Testis (tissue), 3 donors: Measurements from ENCODE around the gene CFAP20. TPM values are rescaled to one million over a fixed set of nuclear protein-coding genes. Genes with fewer than 3 reads are reported as not detected.

Experiments
- DNase-seq: peaks from one replicate; pipeline ENCODE4 v3.0.0-alpha.2; 2019
- H3K27ac ChIP-seq, 2 donors: fragments of 200-600 bp; sonication (generic); one replicate each; pipeline ENCODE4 v1.5.1; 2019
- H3K27me3 ChIP-seq: fragments of 200-600 bp; sonication (generic); one replicate; pipeline ENCODE4 v1.5.1; 2019
- H3K36me3 ChIP-seq: fragments of 200-600 bp; sonication (generic); one replicate; pipeline ENCODE4 v1.5.1; 2017; ENCODE audit warnings: low read depth; ENCODE audit errors: missing control alignments
- H3K4me1 ChIP-seq: fragments of 200-600 bp; sonication (generic); one replicate; pipeline ENCODE4 v1.5.1; 2019
- H3K4me3 ChIP-seq, 2 donors: fragments of 200-600 bp; sonication (generic); one replicate each; pipeline ENCODE4 v1.5.1; 2017 to 2019
- H3K9me3 ChIP-seq: fragments of 200-600 bp; sonication (generic); one replicate; pipeline ENCODE4 v1.5.1; 2017
- CTCF ChIP-seq, 3 experiments: fragments of 450-650 bp in 2 of 3; fragments of 200-600 bp in 1 of 3; sonication (generic) in 1 of 3; IDR thresholded peaks; one replicate each; pipeline ENCODE4 v1.5.1; 2016 to 2019; ENCODE audit warnings: antibody characterized with exemption in 3 of 3, mild to moderate bottlenecking in 2 of 3, moderate library complexity in 1 of 3
- POLR2A ChIP-seq: fragments of 450-650 bp; IDR thresholded peaks from one replicate; pipeline ENCODE4 v1.6.1; 2017; ENCODE audit warnings: antibody characterized with exemption, mild to moderate bottlenecking, moderate library complexity
- WGBS, 2 donors: methylation state at CpG; one replicate each; pipeline ENCODE4 v1.1.5; 2018; 5-methylcytosine and 5-hydroxymethylcytosine counted together
- intact Hi-C: fragments of 100-400 bp; cut with DNase I; formaldehyde crosslinking; loops from one replicate; pipeline ENCODE4 v1.15.1; 2023; ENCODE audit warnings: low total_unique reads
- polyA plus RNA-seq: library from polyadenylated mRNA; stranded (reverse); fragments of 350-450 nt; fragmentation: Illumina TruSeq; extraction: RNeasy Lipid Tissue Mini Kit (QIAGEN cat#74804); gene quantifications from one replicate; pipeline ENCODE4 v1.2.3, GENCODE V29; 2014; ENCODE audit warnings: low read depth, low replicate concordance; ENCODE audit not compliant: insufficient read depth
- total RNA-seq, 2 donors: library from RNA; depleted of rRNA; stranded (reverse); fragments of >200 nt; gene quantifications; one replicate each; pipeline ENCODE4 v1.2.3, GENCODE V29; 2016

Gene CFAP20
- total and polyA plus RNA-seq, 3 donors from 2014 or later = 91.5 to 98.6 (median 92.4) TPM

GRCh38 chr16:58107228-58107627, 22.0 kb downstream of the CFAP20 start:
- intact Hi-C loops = no loop called here
- no peaks in the 10 kb centered on the region for H3K9me3 ChIP-seq
- no peak for DNase-seq
- TF ChIP-seq POLR2A (no peak), CTCF (IDR thresholded peaks at IDR 0.05) (no peak)
- WGBS, 2 donors = 77 to 86% methylated on average over 2 of the region's 2 CpGs
- no peak overlapping the region for H3K27ac ChIP-seq
- no peaks in the 10 kb centered on the region for H3K4me1 ChIP-seq
- no peak overlapping the region for H3K4me3 ChIP-seq
- H3K27me3 ChIP-seq = no peaks in the 10 kb centered on the region
- H3K36me3 ChIP-seq = no peaks in the 10 kb centered on the region

GRCh38 chr16:58105631-58106030, 23.6 kb downstream of the CFAP20 start:
- no peak for TF ChIP-seq POLR2A
- TF ChIP-seq CTCF (IDR thresholded peaks at IDR 0.05) = no peak
- no peak overlapping the region for H3K27ac ChIP-seq
- WGBS, 2 donors = 13 to 18% methylated on average over 1 of the region's 1 CpG
- intact Hi-C loops = no loop called here
- H3K4me3 ChIP-seq = no peak overlapping the region
- H3K36me3 ChIP-seq = no peaks in the 10 kb centered on the region
- no peaks in the 10 kb centered on the region for H3K9me3 ChIP-seq
- H3K4me1 ChIP-seq = no peaks in the 10 kb centered on the region
- no peak for DNase-seq
- no peaks in the 10 kb centered on the region for H3K27me3 ChIP-seq

- no peak for DNase-seq
- Histone ChIP-seq H3K27me3 (no peaks in the 10 kb centered on the region), H3K4me3 (no peak overlapping the region), H3K27ac (no peak overlapping the region), H3K9me3 (no peaks in the 10 kb centered on the region), H3K36me3 (no peaks in the 10 kb centered on the region), H3K4me1 (no peaks in the 10 kb centered on the region)
- intact Hi-C loops = no loop called here
- TF ChIP-seq POLR2A = no peak
- TF ChIP-seq CTCF (IDR thresholded peaks at IDR 0.05) = no peak
- WGBS, 2 donors = 77 to 85% methylated on average over 15 of the region's 15 CpGs
Measured at GRCh38 chr16:58102665-58103392, 26.4 kb downstream of the CFAP20 start.

- no peak for TF ChIP-seq CTCF (IDR thresholded peaks at IDR 0.05)
- TF ChIP-seq POLR2A = no peak
- no peaks in the 10 kb centered on the region for H3K9me3 ChIP-seq
- no peaks in the 10 kb centered on the region for H3K36me3 ChIP-seq
- 72 to 80% methylated on average over 6 of the region's 6 CpGs for WGBS, 2 donors
- no peaks in the 10 kb centered on the region for H3K27me3 ChIP-seq
- no peaks in the 10 kb centered on the region for H3K4me1 ChIP-seq
- H3K4me3 ChIP-seq = no peak overlapping the region
- H3K27ac ChIP-seq = no peak overlapping the region
- no peak for DNase-seq
- intact Hi-C loops = no loop called here
Measured at GRCh38 chr16:58099956-58100300, 29.3 kb downstream of the CFAP20 start.
